HG03342 (cell line): ENCODE measurements around the gene MPP7.

Source experiments
- ATAC-seq: cut with Tn5 transposase; IDR thresholded peaks from one replicate; pipeline ENCODE4 v1.9.1; 2021; ENCODE audit warnings: mild to moderate bottlenecking, moderate library complexity; ENCODE audit not compliant: unreplicated experiment

Gene MPP7

GRCh38 chr10:28273343-28273742, 29.5 kb downstream of the MPP7 start:
- no peak for ATAC-seq

- no peak for ATAC-seq
Observed at GRCh38 chr10:28269842-28270456, 32.9 kb downstream of the MPP7 start.

- ATAC-seq: no peak
Observed at GRCh38 chr10:28266449-28267224, 36.2 kb downstream of the MPP7 start.

- no peak for ATAC-seq
Observed at GRCh38 chr10:28263136-28263857, 39.6 kb downstream of the MPP7 start.

GRCh38 chr10:28256776-28257175, 46.1 kb downstream of the MPP7 start:
- ATAC-seq: no peak

- ATAC-seq: no peak
Observed at GRCh38 chr10:28254290-28254985, 48.4 kb downstream of the MPP7 start.

- ATAC-seq: no peak
Observed at GRCh38 chr10:28253169-28253785, 49.6 kb downstream of the MPP7 start.
